ENCODE data around the gene BIRC3. TPM values are rescaled to one million over a fixed set of nuclear protein-coding genes. Genes with fewer than 3 reads are reported as not detected.

Gene BIRC3
- 1.7 TPM for polyA plus RNA-seq (ENCODE audit: insufficient read length)

- DNase-seq: peak; percentile 58
Observed at GRCh38 chr11:102317099-102317767, at the start of gene BIRC3. Gene BIRC3 (plus strand): TSS chr11:102317484. CDS start chr11:102324510, 7,026 bp downstream.

- DNase-seq: no peak
Observed at GRCh38 chr11:102267609-102268008, 49.7 kb upstream of the BIRC3 start.

- peak; percentile 64 for DNase-seq
Observed at GRCh38 chr11:102268083-102268984, 49.0 kb upstream of the BIRC3 start.

- DNase-seq: no peak
Observed at GRCh38 chr11:102268985-102269470, 48.3 kb upstream of the BIRC3 start.

- no peak for DNase-seq
Observed at GRCh38 chr11:102269927-102270326, 47.4 kb upstream of the BIRC3 start.

GRCh38 chr11:102272047-102272824 is 45.0 kb upstream of the BIRC3 start:
- no peak for DNase-seq

GRCh38 chr11:102274628-102275027 is 42.7 kb upstream of the BIRC3 start:
- DNase-seq: no peak

GRCh38 chr11:102276362-102276761 is 40.9 kb upstream of the BIRC3 start:
- peak; percentile 54 for DNase-seq

GRCh38 chr11:102276783-102277182 is 40.5 kb upstream of the BIRC3 start:
- DNase-seq: no peak

GRCh38 chr11:102279641-102280170 is 37.6 kb upstream of the BIRC3 start:
- peak; percentile 68 for DNase-seq

GRCh38 chr11:102280245-102280833 is 36.9 kb upstream of the BIRC3 start:
- DNase-seq: no peak

GRCh38 chr11:102283116-102283485 is 34.2 kb upstream of the BIRC3 start:
- no peak for DNase-seq

- no peak for DNase-seq
Observed at GRCh38 chr11:102284008-102284407, 33.3 kb upstream of the BIRC3 start.

- DNase-seq: no peak
Observed at GRCh38 chr11:102286292-102286691, 31.0 kb upstream of the BIRC3 start.

- DNase-seq: peak; percentile 63
Observed at GRCh38 chr11:102287964-102288724, 29.1 kb upstream of the BIRC3 start.

GRCh38 chr11:102288725-102289083 is 28.6 kb upstream of the BIRC3 start:
- no peak for DNase-seq

GRCh38 chr11:102289592-102289991 is 27.7 kb upstream of the BIRC3 start:
- DNase-seq: no peak

- DNase-seq: no peak
Observed at GRCh38 chr11:102291831-102292230, 25.5 kb upstream of the BIRC3 start.

GRCh38 chr11:102292933-102293332 is 24.4 kb upstream of the BIRC3 start:
- no peak for DNase-seq

- no peak for DNase-seq
Observed at GRCh38 chr11:102293873-102294601, 23.2 kb upstream of the BIRC3 start.

- no peak for DNase-seq
Observed at GRCh38 chr11:102295045-102295444, 22.2 kb upstream of the BIRC3 start.
